Right hindlimb (tissue), 1 donor: Measurements from ENCODE around the gene RBMS1.

Experiments used
- DNase-seq: peaks from one replicate; pipeline ENCODE4 v3.0.0-alpha.2; 2018

Gene RBMS1

GRCh38 chr2:160406591-160407392 is 86.8 kb downstream of the RBMS1 start:
- DNase-seq: peak; percentile 70

GRCh38 chr2:160405077-160405867 is 88.3 kb downstream of the RBMS1 start:
- no peak for DNase-seq

GRCh38 chr2:160402997-160403979 is 90.3 kb downstream of the RBMS1 start:
- no peak for DNase-seq

GRCh38 chr2:160402501-160402900 is 91.1 kb downstream of the RBMS1 start:
- DNase-seq: peak; percentile 51

- no peak for DNase-seq
Observed at GRCh38 chr2:160401895-160402294, 91.7 kb downstream of the RBMS1 start.

- DNase-seq: no peak
Observed at GRCh38 chr2:160399880-160400279, 93.7 kb downstream of the RBMS1 start.

- no peak for DNase-seq
Observed at GRCh38 chr2:160397530-160397865, 96.1 kb downstream of the RBMS1 start.

GRCh38 chr2:160394153-160394552 is 99.5 kb downstream of the RBMS1 start:
- DNase-seq: no peak

- DNase-seq: no peak
Observed at GRCh38 chr2:160392201-160392600, 101.4 kb downstream of the RBMS1 start.

GRCh38 chr2:160390544-160391455 is 102.8 kb downstream of the RBMS1 start:
- DNase-seq: no peak

GRCh38 chr2:160389875-160390274 is 103.7 kb downstream of the RBMS1 start:
- DNase-seq: no peak

- DNase-seq: peak; percentile 40
Observed at GRCh38 chr2:160388464-160389263, 104.9 kb downstream of the RBMS1 start.

- peak; percentile 87 for DNase-seq
Observed at GRCh38 chr2:160387558-160388262, 105.9 kb downstream of the RBMS1 start.

GRCh38 chr2:160384791-160385190 is 108.8 kb downstream of the RBMS1 start:
- no peak for DNase-seq

- DNase-seq: no peak
Observed at GRCh38 chr2:160381425-160381951, 112.1 kb downstream of the RBMS1 start.

- DNase-seq: no peak
Observed at GRCh38 chr2:160380611-160381010, 113.0 kb downstream of the RBMS1 start.

GRCh38 chr2:160380000-160380570 is 113.5 kb downstream of the RBMS1 start:
- DNase-seq: no peak

GRCh38 chr2:160379399-160379798 is 114.2 kb downstream of the RBMS1 start:
- DNase-seq: no peak

- DNase-seq: no peak
Observed at GRCh38 chr2:160377204-160377995, 116.2 kb downstream of the RBMS1 start.
